AG10803 (cell line): Measurements from ENCODE around the gene GPC5.

Source experiments
- DNase-seq: peaks from one replicate; pipeline ENCODE4 v3.0.0; 2010; ENCODE audit warnings: low read depth
- H3K4me3 ChIP-seq: 2 replicates; pipeline ENCODE4 v1.5.1; 2011; ENCODE audit warnings: mild to moderate bottlenecking, low read length, control low read depth
- TF ChIP-seq, protein P1 (sequence below): conservative IDR thresholded peaks from 2 replicates; pipeline ENCODE4 v1.5.1; 2011; ENCODE audit warnings: mild to moderate bottlenecking, low read length, control low read depth, inconsistent platforms

Gene GPC5

DNA sequence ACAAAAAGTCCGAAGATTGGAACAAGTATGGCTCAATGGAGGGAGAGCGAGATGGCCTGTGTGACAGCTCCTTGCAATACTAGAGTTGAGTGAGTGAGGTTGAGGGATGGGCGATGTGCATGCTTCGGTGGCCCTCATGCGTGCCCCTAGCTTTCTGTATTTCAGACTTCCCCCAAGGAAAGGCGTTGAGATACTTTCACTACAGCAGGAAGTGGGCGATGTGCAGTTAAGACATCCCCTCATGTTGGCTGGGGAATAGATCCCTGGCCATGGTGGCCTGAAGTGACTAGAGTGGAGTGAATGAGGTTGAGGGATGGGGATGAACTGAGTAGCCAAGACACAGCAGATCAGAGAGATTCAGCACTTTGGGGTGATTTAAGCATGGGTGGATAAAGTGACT lies 1194.3 kb downstream of the GPC5 start:
- no peak overlapping the region for H3K4me3 ChIP-seq
- TF ChIP-seq, protein P1, sequence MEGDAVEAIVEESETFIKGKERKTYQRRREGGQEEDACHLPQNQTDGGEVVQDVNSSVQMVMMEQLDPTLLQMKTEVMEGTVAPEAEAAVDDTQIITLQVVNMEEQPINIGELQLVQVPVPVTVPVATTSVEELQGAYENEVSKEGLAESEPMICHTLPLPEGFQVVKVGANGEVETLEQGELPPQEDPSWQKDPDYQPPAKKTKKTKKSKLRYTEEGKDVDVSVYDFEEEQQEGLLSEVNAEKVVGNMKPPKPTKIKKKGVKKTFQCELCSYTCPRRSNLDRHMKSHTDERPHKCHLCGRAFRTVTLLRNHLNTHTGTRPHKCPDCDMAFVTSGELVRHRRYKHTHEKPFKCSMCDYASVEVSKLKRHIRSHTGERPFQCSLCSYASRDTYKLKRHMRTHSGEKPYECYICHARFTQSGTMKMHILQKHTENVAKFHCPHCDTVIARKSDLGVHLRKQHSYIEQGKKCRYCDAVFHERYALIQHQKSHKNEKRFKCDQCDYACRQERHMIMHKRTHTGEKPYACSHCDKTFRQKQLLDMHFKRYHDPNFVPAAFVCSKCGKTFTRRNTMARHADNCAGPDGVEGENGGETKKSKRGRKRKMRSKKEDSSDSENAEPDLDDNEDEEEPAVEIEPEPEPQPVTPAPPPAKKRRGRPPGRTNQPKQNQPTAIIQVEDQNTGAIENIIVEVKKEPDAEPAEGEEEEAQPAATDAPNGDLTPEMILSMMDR = no peak
- DNase-seq = no peak

DNA sequence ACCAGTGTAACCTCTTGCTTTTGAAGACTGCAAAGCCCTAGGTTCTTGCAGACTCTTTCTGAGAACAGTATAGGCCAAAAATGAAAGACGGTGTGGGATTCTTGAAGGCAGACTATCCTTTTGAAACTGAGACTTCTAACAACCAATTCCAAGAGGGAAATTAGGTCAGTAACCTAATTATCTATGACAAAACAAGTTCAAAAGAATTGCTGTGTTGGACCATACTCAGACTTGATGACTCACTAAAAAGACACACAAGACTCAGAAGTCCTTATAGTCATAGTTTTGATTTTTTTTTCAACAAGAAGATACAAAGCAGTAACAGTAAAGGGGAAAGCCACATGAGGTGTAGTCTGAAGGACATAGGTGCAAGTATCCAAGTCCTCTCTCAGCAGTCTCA lies 1204.1 kb downstream of the GPC5 start:
- TF ChIP-seq, protein P1 = no peak
- no peak overlapping the region for H3K4me3 ChIP-seq
- no peak for DNase-seq

DNA sequence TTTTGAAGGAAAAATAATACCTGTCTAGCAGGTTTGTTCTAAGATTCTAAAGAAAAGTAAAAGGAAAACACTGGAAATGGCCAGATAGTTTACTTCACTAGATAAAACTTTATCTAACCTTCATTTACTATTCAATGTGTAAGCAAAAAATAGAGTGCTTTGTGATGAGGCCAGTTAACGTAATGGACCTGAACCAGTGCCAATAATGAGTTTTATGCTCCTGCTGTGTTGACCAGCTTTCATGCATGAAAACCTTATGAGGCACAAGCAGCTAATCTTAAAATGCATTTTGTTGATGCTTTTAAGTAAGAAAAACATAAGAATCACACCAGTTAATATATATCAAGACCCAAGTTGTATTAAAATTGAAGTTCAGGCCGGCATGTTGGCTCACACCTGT lies 1211.0 kb downstream of the GPC5 start:
- TF ChIP-seq, protein P1 = no peak
- DNase-seq = no peak
- no peak overlapping the region for H3K4me3 ChIP-seq

DNA sequence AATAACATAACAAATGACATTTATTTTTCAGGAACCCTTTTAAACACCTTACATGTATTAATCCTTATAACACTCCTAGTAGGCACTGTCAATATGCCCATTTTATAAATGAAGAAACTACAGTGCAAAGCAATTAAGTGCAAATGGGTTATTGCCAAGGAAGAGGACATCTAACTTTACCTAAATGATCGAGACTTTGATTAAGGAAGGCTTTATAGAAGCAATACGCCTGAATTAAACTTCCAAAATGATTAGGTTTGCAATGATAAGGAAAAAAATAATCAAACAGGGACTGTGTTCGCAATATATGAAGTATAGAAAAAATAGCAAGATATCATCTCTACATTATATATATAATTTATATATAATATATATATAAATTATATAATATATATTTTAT lies 1214.5 kb downstream of the GPC5 start:
- H3K4me3 ChIP-seq = no peak overlapping the region
- no peak for DNase-seq
- TF ChIP-seq, protein P1 = no peak

DNA sequence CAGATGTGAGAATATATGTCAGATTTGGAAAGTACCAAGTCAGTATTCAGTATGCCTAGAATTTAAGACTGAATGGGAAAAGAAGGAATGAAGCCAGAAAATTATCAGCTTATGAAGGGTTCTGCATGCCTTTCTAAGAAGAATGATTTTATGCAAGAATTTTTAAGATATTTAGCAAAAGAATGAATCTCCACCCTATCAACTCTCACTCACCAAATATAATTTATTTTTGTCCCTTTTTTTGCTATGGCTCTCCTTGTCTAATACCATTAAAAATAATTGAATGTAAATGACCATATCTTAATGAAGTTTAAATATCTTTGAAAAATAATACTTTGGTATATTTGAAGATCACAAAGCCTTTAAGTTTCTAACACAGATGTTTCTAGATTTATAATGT lies 1215.5 kb downstream of the GPC5 start:
- no peak for DNase-seq
- TF ChIP-seq, protein P1 = no peak
- no peak overlapping the region for H3K4me3 ChIP-seq

DNA sequence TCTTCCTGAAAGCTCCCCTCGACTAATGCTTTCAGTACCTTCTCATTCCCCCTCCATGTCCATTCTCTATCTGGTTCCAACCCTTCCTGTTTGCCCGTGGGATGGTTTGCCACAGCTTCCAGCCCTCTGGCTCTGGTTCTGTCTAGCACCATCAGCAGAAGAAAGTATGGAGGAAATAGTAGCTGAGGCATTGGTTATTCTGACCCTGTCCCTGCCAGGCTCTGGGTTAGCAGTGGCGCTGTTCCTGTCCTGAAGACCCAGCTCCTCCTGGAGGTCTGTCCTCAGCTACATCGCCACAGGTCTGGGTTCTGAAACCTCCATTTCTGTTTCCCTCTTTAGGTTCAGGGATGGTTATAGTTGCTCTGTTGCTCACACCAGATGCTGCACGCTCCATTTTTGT lies 1223.6 kb downstream of the GPC5 start:
- no peak overlapping the region for H3K4me3 ChIP-seq
- TF ChIP-seq, protein P1 = no peak
- DNase-seq = no peak

DNA sequence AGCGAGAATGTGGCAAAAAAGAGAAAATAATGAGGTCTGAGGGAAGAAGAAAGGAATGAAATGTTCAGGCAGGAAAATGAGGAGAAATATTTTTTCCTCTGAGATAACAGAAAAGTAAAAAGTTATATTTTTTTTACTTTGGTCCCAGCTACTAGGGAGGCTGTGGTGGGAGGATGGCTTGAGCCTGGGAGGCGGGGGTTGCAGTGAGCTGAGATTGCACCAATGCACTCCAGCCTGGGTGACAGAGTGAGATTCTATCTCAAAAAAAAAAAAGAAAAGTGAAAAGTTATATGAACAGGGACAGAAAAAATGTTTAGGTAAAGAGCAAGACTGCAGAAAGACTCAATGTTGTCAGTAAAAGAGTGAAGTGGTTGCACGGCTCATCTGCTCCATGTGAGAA lies 1224.5 kb downstream of the GPC5 start:
- no peak overlapping the region for H3K4me3 ChIP-seq
- TF ChIP-seq, protein P1 = no peak
- no peak for DNase-seq
